Measurements from ENCODE around the gene PUS10. TPM values are rescaled to one million over a fixed set of nuclear protein-coding genes. Genes with fewer than 3 reads are reported as not detected.

Gene PUS10
- total and polyA plus RNA-seq, 2 of the 13 experiments (the other 11 are each of a cell fraction or from before 2014, with no cell fraction given), result 41.4 to 44.3 TPM

DNA sequence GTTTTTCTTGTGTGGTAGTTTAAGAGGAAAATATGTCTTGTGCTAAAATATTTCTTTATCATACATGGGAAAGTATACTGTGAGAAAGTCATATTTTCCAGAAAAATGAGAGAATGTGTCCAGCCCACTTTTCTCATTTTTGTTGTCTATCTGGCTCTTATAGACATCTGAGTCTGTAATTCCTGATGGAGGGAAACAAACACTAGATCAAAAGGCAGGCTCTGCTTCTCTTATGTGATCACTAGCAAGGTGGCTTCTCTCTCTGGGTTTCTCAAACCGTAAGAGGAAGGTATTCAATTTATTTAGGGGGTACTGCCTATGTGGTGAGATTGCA is 40.5 kb downstream of the PUS10 start:
- CTCF ChIA-PET (ENCODE audit: low intra/inter-chr PET ratio, low total read pairs), result no interaction called here
- Histone ChIP-seq H3K36me3 (replicated peaks in 1 of 2; ENCODE audit: control insufficient read depth in 1 of 2, insufficient read depth in 2 of 2, low read length in 2 of 2) (peaks cover 18 to 45% of the 10 kb centered on the region in 2 experiments), H3K4me1 (ENCODE audit: insufficient read depth, low read length) (no peaks in the 10 kb centered on the region), H3K4me3 (replicated peaks in 1 of 3; ENCODE audit: insufficient read depth in 1 of 3, low read depth in 2 of 3, low read length in 3 of 3) (no peak overlapping the region), H3K79me2 (ENCODE audit: insufficient read depth, low read length) (peaks cover 3% of the 10 kb centered on the region), H3K9me3 (ENCODE audit: low read length) (no peaks in the 10 kb centered on the region), H3K27me3 (ENCODE audit: control insufficient read depth in 1 of 2, insufficient read depth in 2 of 2, low read length in 2 of 2) (no peaks in the 10 kb centered on the region), H3K27ac (ENCODE audit: extremely low read length, insufficient read depth, low read length) (no peak overlapping the region), H3K4me2 (ENCODE audit: low read depth, low read length) (no peak overlapping the region), H2AFZ (ENCODE audit: low read length) (no peak overlapping the region), H3K9ac (ENCODE audit: insufficient read depth, low read depth, low read length) (no peak overlapping the region), H4K20me1 (ENCODE audit: insufficient read depth, low read length) (no peaks in the 10 kb centered on the region)
- 86% methylated on average over 1 of the region's 1 CpG for WGBS (ENCODE audit: low lambda C conversion rate)
- DNase-seq (ENCODE audit: low spot score) (no peak), ATAC-seq (no peak), FAIRE-seq (no peak)
- intact Hi-C loops (cut with micrococcal nuclease; ENCODE audit: unreplicated experiment), result no loop called here
- BruUV-seq (replicated peaks), result no TSS peak
- POLR2A ChIA-PET, result no interaction called here
- in situ Hi-C loops (cut with HindIII; ENCODE audit: extremely low pct_ligation_motif_present, low pct_unique_long_range_greater_than_20kb), result no loop called here
- no peak for TF ChIP-seq GZF1 (CRISPR knock-in tag; IDR thresholded peaks at IDR 0.05)
- TF ChIP-seq TCF7 (IDR thresholded peaks at IDR 0.05; ENCODE audit: low read depth), result no peak
- no peak for TF ChIP-seq CHCHD3 (CRISPR knock-in tag; IDR thresholded peaks at IDR 0.05)
- no peak for TF ChIP-seq RBM39 (IDR thresholded peaks at IDR 0.05; ENCODE audit: low read depth, low read length, poor library complexity, severe bottlenecking)
- TF ChIP-seq YEATS4 (CRISPR knock-in tag; IDR thresholded peaks at IDR 0.05; ENCODE audit: borderline replicate concordance), result no peak
- TF ChIP-seq AGO2 (optimal IDR thresholded peaks at IDR 0.05; ENCODE audit: low read depth, low read length), result no peak

DNA sequence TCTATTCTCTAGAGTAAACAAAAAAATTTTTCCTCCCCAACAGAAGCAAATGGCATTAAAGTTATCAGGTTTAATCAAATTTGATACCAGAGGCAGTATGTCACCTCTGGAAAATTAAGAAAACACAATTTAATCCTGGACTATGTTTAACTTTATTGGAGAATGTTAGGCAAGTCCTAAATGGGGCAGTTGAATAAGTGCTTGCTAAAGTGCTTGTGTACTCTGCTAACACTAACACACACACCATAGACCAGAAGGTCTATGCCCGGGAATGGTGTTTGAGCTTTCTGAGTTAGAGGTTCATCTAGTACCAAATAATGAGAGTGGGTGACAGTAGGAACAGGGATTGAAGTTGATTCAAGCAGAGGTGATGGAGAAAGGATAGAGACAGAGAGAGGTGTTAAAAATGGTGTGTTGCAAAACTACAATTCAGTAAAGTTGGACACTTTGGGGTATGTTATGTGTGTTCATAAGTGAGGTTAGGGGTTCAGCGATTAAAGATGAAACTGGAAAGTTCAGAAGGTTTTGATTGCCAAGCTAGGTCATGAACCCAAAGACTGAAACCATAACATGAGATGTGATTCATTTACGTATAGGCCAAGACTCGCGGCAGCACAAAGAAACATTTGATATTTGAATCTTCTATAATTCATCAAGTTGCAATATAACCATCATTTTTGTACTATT is 41.0 kb downstream of the PUS10 start:
- ChIA-PET POLR2A (no interaction called here), CTCF (ENCODE audit: low intra/inter-chr PET ratio, low total read pairs) (no interaction called here)
- in situ Hi-C loops (cut with HindIII; ENCODE audit: extremely low pct_ligation_motif_present, low pct_unique_long_range_greater_than_20kb), result no loop called here
- no peak for FAIRE-seq
- Histone ChIP-seq H3K36me3 (replicated peaks in 1 of 2; ENCODE audit: control insufficient read depth in 1 of 2, insufficient read depth in 2 of 2, low read length in 2 of 2) (peaks cover 18 to 45% of the 10 kb centered on the region in 2 experiments), H3K4me1 (ENCODE audit: insufficient read depth, low read length) (no peaks in the 10 kb centered on the region), H3K4me3 (replicated peaks in 1 of 3; ENCODE audit: insufficient read depth in 1 of 3, low read depth in 2 of 3, low read length in 3 of 3) (no peak overlapping the region), H3K9me3 (ENCODE audit: low read length) (no peaks in the 10 kb centered on the region), H3K27ac (ENCODE audit: extremely low read length, insufficient read depth, low read length) (no peak overlapping the region), H4K20me1 (ENCODE audit: insufficient read depth, low read length) (no peaks in the 10 kb centered on the region), H3K9ac (ENCODE audit: insufficient read depth, low read depth, low read length) (no peak overlapping the region), H3K27me3 (ENCODE audit: control insufficient read depth in 1 of 2, insufficient read depth in 2 of 2, low read length in 2 of 2) (no peaks in the 10 kb centered on the region), H2AFZ (ENCODE audit: low read length) (no peak overlapping the region), H3K79me2 (ENCODE audit: insufficient read depth, low read length) (peaks cover 3% of the 10 kb centered on the region), H3K4me2 (ENCODE audit: low read depth, low read length) (no peak overlapping the region)
- no peak for TF ChIP-seq ZNF619 (CRISPR knock-in tag; IDR thresholded peaks at IDR 0.05)
- TF ChIP-seq SP1 (IDR thresholded peaks at IDR 0.05), result no peak
- no peak for TF ChIP-seq SP1 (CRISPR knock-in tag; IDR thresholded peaks at IDR 0.05)
- TF ChIP-seq ZBTB1 (CRISPR knock-in tag; IDR thresholded peaks at IDR 0.05; ENCODE audit: borderline replicate concordance), result no peak
- BruUV-seq (replicated peaks), result no TSS peak
- intact Hi-C loops (cut with micrococcal nuclease; ENCODE audit: unreplicated experiment), result no loop called here
- 73% methylated on average over 5 of the region's 5 CpGs for WGBS (ENCODE audit: low lambda C conversion rate)
- DNase-seq (ENCODE audit: low spot score), result no peak
- ATAC-seq, result no peak

All from HepG2 (cell line).